ENCODE results near the gene RTN4RL2.

GRCh38 chr11:57512646-57513451 is 52.5 kb downstream of the RTN4RL2 start:
- TF ChIP-seq CTCF (IDR thresholded peaks at IDR 0.05), result no peak
- TF ChIP-seq POLR2A (IDR thresholded peaks at IDR 0.05), result no peak
